HL-60 (cell line): Measurements from ENCODE around the gene GNG4.

Source experiments
- GABPA ChIP-seq: IDR thresholded peaks from 2 replicates; pipeline ENCODE4 v1.6.1; 2012; ENCODE audit warnings: low read depth
- POLR2AphosphoS5 ChIP-seq: IDR thresholded peaks from 2 replicates; pipeline ENCODE4 v1.6.1; 2012; ENCODE audit warnings: low read depth
- SPI1 ChIP-seq: IDR thresholded peaks from 2 replicates; pipeline ENCODE4 v1.6.1; 2012; ENCODE audit warnings: low read depth, mild to moderate bottlenecking, borderline replicate concordance
- TF ChIP-seq, protein P1 (sequence below): IDR thresholded peaks from one replicate; pipeline ENCODE4 v1.5.1; 2011; ENCODE audit warnings: low read length, control low read depth, inconsistent platforms; ENCODE audit not compliant: insufficient read depth
- TF ChIP-seq, protein P2 (sequence below): IDR thresholded peaks from 2 replicates; pipeline ENCODE4 v1.6.1; 2012; ENCODE audit warnings: low read depth; ENCODE audit not compliant: insufficient replicate concordance

DNA sequence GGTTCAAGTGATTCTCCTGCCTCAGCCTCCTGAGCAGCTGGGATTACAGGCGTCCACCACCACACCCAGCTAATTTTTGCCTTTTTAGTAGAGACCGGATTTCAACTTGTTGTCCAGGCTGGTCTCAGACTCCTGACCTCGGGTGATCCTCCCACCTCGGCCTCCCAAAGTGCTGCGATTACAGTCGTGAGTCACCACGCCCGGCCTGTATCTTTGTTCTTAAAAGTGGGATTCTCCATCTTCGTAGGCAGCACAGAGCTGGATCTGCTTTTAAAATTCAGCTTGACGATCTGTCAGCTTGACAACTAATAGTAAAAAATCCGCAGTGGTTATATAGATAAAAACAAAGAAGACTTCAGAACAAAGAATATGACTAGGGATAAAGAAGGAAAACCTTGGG lies 2.8 kb upstream of the GNG4 start:
- TF ChIP-seq, protein P1, sequence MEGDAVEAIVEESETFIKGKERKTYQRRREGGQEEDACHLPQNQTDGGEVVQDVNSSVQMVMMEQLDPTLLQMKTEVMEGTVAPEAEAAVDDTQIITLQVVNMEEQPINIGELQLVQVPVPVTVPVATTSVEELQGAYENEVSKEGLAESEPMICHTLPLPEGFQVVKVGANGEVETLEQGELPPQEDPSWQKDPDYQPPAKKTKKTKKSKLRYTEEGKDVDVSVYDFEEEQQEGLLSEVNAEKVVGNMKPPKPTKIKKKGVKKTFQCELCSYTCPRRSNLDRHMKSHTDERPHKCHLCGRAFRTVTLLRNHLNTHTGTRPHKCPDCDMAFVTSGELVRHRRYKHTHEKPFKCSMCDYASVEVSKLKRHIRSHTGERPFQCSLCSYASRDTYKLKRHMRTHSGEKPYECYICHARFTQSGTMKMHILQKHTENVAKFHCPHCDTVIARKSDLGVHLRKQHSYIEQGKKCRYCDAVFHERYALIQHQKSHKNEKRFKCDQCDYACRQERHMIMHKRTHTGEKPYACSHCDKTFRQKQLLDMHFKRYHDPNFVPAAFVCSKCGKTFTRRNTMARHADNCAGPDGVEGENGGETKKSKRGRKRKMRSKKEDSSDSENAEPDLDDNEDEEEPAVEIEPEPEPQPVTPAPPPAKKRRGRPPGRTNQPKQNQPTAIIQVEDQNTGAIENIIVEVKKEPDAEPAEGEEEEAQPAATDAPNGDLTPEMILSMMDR = no peak
- TF ChIP-seq, protein P2, sequence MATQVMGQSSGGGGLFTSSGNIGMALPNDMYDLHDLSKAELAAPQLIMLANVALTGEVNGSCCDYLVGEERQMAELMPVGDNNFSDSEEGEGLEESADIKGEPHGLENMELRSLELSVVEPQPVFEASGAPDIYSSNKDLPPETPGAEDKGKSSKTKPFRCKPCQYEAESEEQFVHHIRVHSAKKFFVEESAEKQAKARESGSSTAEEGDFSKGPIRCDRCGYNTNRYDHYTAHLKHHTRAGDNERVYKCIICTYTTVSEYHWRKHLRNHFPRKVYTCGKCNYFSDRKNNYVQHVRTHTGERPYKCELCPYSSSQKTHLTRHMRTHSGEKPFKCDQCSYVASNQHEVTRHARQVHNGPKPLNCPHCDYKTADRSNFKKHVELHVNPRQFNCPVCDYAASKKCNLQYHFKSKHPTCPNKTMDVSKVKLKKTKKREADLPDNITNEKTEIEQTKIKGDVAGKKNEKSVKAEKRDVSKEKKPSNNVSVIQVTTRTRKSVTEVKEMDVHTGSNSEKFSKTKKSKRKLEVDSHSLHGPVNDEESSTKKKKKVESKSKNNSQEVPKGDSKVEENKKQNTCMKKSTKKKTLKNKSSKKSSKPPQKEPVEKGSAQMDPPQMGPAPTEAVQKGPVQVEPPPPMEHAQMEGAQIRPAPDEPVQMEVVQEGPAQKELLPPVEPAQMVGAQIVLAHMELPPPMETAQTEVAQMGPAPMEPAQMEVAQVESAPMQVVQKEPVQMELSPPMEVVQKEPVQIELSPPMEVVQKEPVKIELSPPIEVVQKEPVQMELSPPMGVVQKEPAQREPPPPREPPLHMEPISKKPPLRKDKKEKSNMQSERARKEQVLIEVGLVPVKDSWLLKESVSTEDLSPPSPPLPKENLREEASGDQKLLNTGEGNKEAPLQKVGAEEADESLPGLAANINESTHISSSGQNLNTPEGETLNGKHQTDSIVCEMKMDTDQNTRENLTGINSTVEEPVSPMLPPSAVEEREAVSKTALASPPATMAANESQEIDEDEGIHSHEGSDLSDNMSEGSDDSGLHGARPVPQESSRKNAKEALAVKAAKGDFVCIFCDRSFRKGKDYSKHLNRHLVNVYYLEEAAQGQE = no peak
- no peak for TF ChIP-seq POLR2AphosphoS5
- TF ChIP-seq GABPA = no peak
- no peak for TF ChIP-seq SPI1
